Lower leg skin (tissue), 3 donors: ENCODE results near the gene TNNT1.

Source experiments
- CTCF ChIP-seq, 3 donors: fragments of 450-650 bp; IDR thresholded peaks; one replicate each; pipeline ENCODE4 v1.5.1; 2016; ENCODE audit warnings: antibody characterized with exemption in 3 of 3, mild to moderate bottlenecking in 3 of 3, moderate library complexity in 2 of 3
- POLR2A ChIP-seq, 2 donors: fragments of 450-650 bp; IDR thresholded peaks; one replicate each; pipeline ENCODE4 v1.6.1; 2016 to 2017; ENCODE audit warnings: antibody characterized with exemption in 2 of 2, mild to moderate bottlenecking in 1 of 2, moderate library complexity in 1 of 2

- no peak for TF ChIP-seq CTCF (IDR thresholded peaks at IDR 0.05)
- no peak for TF ChIP-seq POLR2A (IDR thresholded peaks at IDR 0.05)
Measured at GRCh38 chr19:55198651-55199050, 49.6 kb upstream of the TNNT1 start.
